ENCODE results near the gene ABCA7. TPM values are rescaled to one million over a fixed set of nuclear protein-coding genes. Genes with fewer than 3 reads are reported as not detected.
"Not testable (repeated sequence)": the region's sequence is repeated elsewhere in the genome, so short reads cannot be mapped to it uniquely, and the experiment has no call there.

ABCA7 gene
- total RNA-seq, 2 experiments from 2014 or later = 62.7 to 72.9 TPM

DNA sequence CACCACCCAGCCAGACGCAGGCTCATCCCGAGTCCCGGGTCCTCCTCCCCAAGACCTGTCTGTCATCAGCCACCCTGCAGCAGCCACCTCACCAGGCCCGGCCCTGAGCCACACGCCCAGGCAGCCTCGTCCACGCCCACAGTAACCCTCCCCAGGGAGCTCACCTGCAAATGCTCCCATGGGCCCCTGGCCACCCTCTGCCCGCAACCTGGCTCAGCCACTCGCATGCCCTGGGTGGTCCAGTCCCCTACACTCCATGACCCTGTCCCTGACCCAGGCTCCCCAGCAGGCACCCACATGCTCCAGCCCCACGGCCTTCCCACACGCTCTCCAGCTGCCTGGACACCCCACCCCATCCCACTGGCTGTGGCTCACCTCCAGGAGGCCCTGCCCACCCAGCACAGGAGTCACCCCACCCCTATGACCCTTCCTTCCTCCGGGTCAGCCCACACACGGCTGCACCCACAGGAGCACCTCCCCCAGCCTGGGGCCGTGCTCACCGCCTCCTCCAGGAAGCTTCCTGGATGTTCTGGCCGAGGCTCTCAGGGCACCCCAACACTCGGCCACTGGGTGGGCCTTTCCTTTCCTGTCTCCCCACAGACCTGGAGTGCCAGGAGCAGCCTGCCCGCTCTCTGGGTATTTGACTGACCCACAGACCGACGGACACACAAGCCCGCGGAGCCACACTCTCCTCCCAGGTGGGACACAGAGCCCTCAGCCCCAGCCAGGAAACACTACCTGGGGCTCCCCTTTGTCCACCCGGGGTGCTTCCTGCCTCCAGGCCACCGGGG is 22.6 kb upstream of the ABCA7 start:
- CTCF ChIA-PET = no interaction called here
- Mint-ChIP-seq H3K4me1 (peaks cover 44% of the 10 kb centered on the region), H3K9me3 (ENCODE audit: low read depth) (no peaks in the 10 kb centered on the region), H3K36me3 (peaks cover 8% of the 10 kb centered on the region), H3K27ac (peak overlapping the region; percentile 70), H3K4me3 (no peak overlapping the region), H3K27me3 (no peaks in the 10 kb centered on the region)
- DNase-seq (no peak), ATAC-seq (no peak)

DNA sequence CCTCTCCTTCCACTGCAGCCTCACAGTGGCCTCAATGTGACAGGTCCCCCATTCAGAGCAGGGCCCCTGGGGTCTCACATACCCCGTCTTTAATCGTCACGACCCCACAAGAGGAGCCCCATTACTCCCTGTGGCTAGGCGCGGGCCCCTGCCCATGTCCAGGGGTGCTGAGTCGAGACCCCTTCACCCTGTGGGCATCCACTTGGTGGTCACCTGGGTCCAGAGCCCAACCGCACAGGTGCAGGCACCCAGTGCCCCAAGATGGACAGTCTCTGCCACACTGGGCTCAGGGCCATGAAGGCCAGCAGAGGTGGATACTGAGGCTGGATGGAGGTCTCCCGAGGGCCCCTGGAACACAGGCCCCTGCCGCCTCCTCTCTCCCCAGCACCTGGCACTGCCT is 22.0 kb upstream of the ABCA7 start:
- no peak for ATAC-seq
- H3K4me3 Mint-ChIP-seq = no peak overlapping the region
- no peaks in the 10 kb centered on the region for H3K9me3 Mint-ChIP-seq (ENCODE audit: low read depth)
- no peak for DNase-seq
- H3K27ac Mint-ChIP-seq = peak overlapping the region; percentile 70
- no peaks in the 10 kb centered on the region for H3K27me3 Mint-ChIP-seq
- peaks cover 8% of the 10 kb centered on the region for H3K36me3 Mint-ChIP-seq
- H3K4me1 Mint-ChIP-seq = peaks cover 48% of the 10 kb centered on the region
- CTCF ChIA-PET = no interaction called here

DNA sequence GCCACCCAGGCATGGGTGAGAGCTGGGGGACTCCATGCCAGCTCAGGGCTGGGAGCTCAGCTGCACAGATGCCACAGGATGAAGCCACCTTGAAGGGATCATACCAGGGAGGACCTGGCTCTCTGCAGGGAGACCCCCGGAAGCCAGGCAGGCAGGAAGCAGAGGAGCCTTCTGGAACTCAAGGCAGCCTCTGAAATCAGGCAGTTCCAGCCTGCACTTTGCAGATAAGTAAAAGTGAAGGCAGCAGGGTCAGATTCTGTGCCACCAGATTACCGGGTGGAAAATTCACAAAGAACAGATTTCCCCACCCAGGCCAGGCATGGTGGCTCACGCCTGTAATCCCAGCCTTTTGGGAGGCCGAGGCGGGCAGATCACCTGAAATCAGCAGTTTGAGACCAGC is 21.5 kb upstream of the ABCA7 start:
- peak overlapping the region; percentile 70 for H3K27ac Mint-ChIP-seq
- H3K36me3 Mint-ChIP-seq = peaks cover 8% of the 10 kb centered on the region
- DNase-seq (no peak), ATAC-seq (no peak)
- CTCF ChIA-PET = interaction anchor here (0.7 to 1.4 kb wide), 4 partner anchors 9 to 155 kb away, joined by 3 to 5 read pairs (median 4); no protein-coding TSS in a partner anchor
- H3K4me3 Mint-ChIP-seq = peak overlapping the region; percentile 94
- H3K4me1 Mint-ChIP-seq = peaks cover 48% of the 10 kb centered on the region
- no peaks in the 10 kb centered on the region for H3K27me3 Mint-ChIP-seq
- no peaks in the 10 kb centered on the region for H3K9me3 Mint-ChIP-seq (ENCODE audit: low read depth)

DNA sequence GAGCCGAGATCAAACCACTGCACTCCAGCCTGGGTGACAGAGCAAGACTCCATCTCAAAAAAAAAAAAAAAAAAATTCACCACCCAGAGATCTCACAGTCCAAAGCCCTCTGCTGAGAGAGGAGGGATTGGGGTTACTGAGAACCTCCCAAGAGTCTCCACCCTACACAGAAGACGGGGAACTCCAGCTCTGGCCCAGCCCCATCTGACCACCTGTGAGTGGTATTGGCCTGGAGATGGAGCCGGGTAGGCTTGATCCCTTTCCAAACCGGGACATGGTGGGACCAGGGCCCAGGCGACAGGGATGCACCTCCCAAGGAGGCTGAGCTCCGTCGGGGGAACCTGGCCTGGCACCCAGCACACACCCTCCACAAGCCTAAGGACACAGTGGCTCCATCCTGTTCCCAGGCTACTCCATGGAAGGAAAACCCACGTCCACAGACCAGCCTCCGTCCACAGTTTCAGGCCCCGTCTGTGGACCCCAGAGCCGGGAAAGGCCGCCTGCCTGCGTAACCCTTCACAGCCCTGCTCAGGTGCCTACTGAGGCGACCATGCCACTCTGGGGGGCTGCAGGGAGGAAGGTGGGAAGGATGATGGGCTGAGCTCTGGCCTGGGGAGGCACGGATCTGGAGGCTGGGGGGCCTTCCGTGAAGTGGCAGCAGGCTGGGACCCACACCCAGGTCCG is 20.8 kb upstream of the ABCA7 start:
- DNase-seq (no peak), ATAC-seq (no peak)
- Mint-ChIP-seq H3K9me3 (ENCODE audit: low read depth) (no peaks in the 10 kb centered on the region), H3K27me3 (no peaks in the 10 kb centered on the region), H3K27ac (peak overlapping the region; percentile 54), H3K4me3 (peak overlapping the region; percentile 94), H3K4me1 (peaks cover 48% of the 10 kb centered on the region), H3K36me3 (peaks cover 8% of the 10 kb centered on the region)
- CTCF ChIA-PET = interaction anchor here (0.7 to 1.7 kb wide), 8 partner anchors 8 to 225 kb away, joined by 3 to 5 read pairs (median 4); partner anchors contain the start of gene ABCA7

DNA sequence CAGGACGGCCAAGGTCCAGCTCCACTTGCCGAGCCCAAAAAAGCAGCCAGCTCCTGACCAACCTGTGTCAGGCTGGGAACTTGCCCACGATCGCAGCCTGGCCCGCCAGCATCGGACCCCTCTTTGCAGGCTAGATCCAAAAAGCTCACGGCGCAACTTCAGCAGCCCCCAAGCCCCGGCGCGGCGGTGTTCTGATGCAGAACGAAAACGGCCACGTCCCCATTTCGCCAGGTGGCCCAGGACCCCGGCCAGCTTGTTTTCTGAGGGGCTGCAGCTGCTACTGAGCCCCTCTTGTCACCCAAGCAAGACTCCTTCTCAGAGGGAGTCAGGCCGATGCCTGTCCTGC is 20.3 kb upstream of the ABCA7 start:
- Mint-ChIP-seq H3K27ac (peak overlapping the region; percentile 91), H3K27me3 (no peaks in the 10 kb centered on the region), H3K36me3 (peaks cover 8% of the 10 kb centered on the region), H3K9me3 (ENCODE audit: low read depth) (no peaks in the 10 kb centered on the region), H3K4me1 (peaks cover 48% of the 10 kb centered on the region), H3K4me3 (peak overlapping the region; percentile 94)
- DNase-seq = no peak
- ATAC-seq = no peak
- CTCF ChIA-PET = interaction anchor here (0.9 to 1.7 kb wide), 9 partner anchors 9 to 225 kb away, joined by 3 to 5 read pairs (median 4); partner anchors contain the start of gene ABCA7

DNA sequence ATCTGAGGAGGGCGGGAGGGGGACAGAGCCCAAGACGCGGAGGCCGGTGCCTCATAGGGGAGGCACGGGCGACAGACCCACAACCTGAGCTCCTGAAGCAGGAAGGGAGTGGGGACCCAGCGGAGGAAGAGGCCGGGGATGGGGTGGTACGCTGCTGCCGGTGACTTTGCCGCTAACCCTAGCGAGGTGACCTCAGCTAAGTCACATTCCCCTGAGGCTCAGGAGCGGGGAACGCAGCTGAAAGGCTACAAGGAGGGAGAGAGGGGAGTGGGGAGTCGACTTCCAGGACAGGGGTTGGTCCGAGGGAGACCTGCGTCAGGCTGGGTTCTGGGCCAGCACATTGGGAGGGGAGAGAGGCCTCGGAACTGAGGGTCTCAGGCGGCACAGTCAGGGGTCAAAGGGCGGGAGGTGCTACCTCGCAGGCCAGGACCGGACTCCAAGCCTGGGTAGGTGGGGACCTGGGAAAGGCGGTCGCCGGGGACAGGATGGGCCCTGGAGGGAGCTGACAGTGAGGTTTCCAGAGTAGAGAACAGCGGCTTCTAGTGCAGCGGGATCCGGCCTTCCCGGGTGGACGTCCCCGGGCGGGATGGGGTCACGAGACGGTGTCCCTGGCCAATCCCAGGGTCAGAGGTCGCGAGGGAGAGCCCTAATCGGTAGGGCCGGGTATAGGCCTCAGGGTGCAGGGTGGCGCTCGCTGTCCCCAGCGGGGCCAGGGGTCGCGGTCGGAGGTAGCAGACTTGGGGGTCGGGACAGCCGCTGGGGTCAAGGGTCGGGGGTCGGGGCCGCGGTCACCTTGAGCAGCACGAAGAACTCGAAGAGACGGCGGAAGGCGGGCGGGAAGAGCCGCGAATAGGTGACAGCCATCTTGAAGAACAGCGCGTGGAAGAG is 19.7 kb upstream of the ABCA7 start:
- CTCF ChIA-PET = interaction anchor here (0.9 to 1.9 kb wide), 9 partner anchors 9 to 224 kb away, joined by 3 to 6 read pairs (median 4); partner anchors contain the start of gene ABCA7
- peaks cover 8% of the 10 kb centered on the region for H3K36me3 Mint-ChIP-seq
- H3K4me3 Mint-ChIP-seq = peak overlapping the region; percentile 94
- H3K27ac Mint-ChIP-seq = peak overlapping the region; percentile 91
- DNase-seq (peak; percentile 62), ATAC-seq (no peak)
- no peaks in the 10 kb centered on the region for H3K27me3 Mint-ChIP-seq
- peaks cover 49% of the 10 kb centered on the region for H3K4me1 Mint-ChIP-seq
- H3K9me3 Mint-ChIP-seq (ENCODE audit: low read depth) = no peaks in the 10 kb centered on the region

DNA sequence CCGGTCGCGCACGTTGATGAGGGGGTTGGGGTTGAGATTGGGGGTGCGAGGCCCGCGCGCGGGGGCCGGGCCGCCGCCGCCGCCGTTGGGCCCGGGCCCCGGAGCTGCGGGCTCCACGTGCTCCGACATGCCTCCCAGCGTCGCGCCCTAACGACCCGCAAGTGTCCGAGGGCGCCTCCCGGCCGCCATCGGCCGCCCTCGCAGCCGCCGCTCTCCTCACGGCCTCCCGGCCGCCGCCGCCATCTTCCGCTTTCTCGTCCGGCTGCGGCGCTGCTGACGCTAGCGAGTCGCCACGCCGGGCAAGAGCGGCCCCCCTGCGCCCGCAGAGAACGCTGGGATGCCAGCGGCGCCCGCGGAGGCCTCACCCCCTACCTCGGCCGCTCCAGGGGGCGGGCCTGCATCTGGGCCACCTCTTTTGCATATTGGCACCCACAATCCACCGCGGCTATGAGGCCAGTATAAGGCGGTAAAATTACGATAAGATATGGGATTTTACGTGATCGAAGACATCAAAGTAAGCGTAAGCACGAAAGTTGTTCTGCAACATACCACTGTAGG is 19.0 kb upstream of the ABCA7 start, which contains the start of gene TMEM259:
TMEM259 (minus strand) TSS at position 256 of the 558 bp plus-strand sequence; CDS start at position 129, 127 bp downstream.
- Mint-ChIP-seq H3K27ac (peak within 1 kb of the TSS; percentile 99), H3K4me1 (peaks cover 51% of the 10 kb centered on the region), H3K36me3 (peaks cover 8% of the 10 kb centered on the region), H3K9me3 (ENCODE audit: low read depth) (no peaks in the 10 kb centered on the region), H3K4me3 (peak within 1 kb of the TSS; percentile 94), H3K27me3 (no peaks in the 10 kb centered on the region)
- ATAC-seq (peak; percentile 87), DNase-seq (peak; percentile 98)
- CTCF ChIA-PET = interaction anchor here (0.8 to 1.9 kb wide), 8 partner anchors 10 to 223 kb away, joined by 3 to 6 read pairs (median 4); partner anchors contain the start of gene ABCA7

DNA sequence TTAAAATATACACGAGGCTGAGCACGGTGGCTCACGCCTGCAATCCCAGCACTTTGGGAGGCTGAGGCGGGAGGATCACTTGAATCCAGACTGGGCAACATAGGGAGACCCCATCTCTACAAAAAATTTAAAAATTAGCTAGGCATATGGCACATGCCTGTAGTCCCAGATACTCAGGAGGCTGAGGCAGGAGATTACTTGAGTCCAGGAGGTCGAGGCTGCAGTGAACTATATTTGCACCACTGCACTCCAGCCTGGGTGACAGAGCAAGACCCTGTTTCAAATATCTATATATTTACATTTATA is 16.1 kb upstream of the ABCA7 start:
- H3K9me3 Mint-ChIP-seq (ENCODE audit: low read depth); H3K4me3 Mint-ChIP-seq; H3K27ac Mint-ChIP-seq; H3K27me3 Mint-ChIP-seq; H3K36me3 Mint-ChIP-seq; DNase-seq; ATAC-seq: not testable (repeated sequence)
- CTCF ChIA-PET = interaction anchor here (0.8 to 8.5 kb wide), 2 partner anchors 16 to 101 kb away, joined by 4 to 76 read pairs; partner anchors contain the start of gene ABCA7
- H3K4me1 Mint-ChIP-seq = peaks cover 28% of the 10 kb centered on the region

DNA sequence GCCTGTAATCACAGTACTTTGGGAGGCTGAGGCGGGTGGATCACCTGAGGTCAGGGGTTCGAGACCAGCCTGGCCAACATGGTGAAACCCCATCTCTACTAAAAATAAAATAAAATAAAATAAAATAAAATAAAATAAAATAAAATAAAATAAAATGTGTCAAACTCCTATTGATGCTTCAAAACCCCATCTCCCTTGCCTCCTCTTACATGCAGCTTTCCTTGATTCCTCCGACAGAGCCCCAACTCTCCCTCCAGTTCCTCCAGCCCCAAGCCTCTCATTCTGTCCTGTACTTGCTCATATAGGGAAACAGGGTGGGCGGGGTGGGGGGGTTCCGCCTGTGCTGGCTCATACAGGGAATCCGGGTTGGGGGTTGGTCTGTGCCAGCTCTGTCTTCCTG is 14.8 kb upstream of the ABCA7 start:
- not testable (repeated sequence) for H3K9me3 Mint-ChIP-seq (ENCODE audit: low read depth); DNase-seq; H3K27ac Mint-ChIP-seq; H3K27me3 Mint-ChIP-seq; H3K4me3 Mint-ChIP-seq; H3K36me3 Mint-ChIP-seq; ATAC-seq
- CTCF ChIA-PET = interaction anchor here (1.3 to 8.5 kb wide), 3 partner anchors 14 to 64 kb away, joined by 3 to 76 read pairs (median 16); partner anchors contain the start of genes ABCA7 and WDR18
- H3K4me1 Mint-ChIP-seq = peaks cover 25% of the 10 kb centered on the region

DNA sequence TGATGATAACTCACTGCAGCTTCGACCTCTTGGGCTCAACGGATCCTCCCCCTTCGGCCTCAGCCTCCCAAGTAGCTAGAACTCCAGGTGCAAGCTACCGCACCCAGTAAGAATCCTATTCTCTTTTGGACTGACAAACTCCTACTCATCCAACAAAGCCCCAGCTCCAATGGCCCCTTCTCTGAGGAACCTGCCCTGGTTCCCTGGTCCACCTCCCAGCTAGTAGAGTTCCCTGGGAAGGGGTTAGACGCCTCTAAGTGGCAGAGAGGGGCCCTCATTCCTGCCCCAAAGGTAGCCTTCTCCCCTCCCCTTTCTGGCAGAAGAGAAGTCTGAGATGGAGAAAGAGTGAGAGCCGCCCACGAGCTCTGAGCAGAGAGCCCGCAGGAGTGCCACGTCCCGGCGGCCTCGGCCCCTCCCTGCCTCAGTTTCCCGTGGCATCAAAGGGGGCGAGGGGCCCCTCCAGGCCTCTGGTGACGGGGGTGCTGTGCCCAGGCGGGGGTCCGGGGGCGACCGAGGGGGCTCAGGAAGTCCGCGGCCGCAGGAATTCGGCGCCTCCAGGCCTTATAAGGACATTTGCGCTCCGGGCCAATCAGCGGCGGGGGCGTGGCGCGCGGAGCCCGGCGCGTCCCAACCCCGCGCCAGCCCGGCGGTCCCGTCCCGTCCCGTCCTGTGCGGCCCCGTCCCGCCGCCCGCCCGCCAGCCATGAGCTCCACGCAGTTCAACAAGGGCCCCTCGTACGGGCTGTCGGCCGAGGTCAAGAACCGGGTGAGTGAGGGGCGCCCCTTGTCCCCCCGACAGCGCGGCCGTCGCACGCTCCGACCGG is 13.7 kb upstream of the ABCA7 start, which contains the start of gene CNN2:
CNN2 (plus strand) TSS at position 649 of the 823 bp plus-strand sequence; CDS start at position 703, 54 bp downstream.
- Mint-ChIP-seq H3K4me1 (peaks cover 32% of the 10 kb centered on the region), H3K27me3 (no peaks in the 10 kb centered on the region), H3K27ac (peak within 1 kb of the TSS; percentile 90), H3K4me3 (peak within 1 kb of the TSS; percentile 91), H3K36me3 (peaks cover 10% of the 10 kb centered on the region), H3K9me3 (ENCODE audit: low read depth) (no peaks in the 10 kb centered on the region)
- ATAC-seq (peak; percentile 69), DNase-seq (peak; percentile 79)
- CTCF ChIA-PET = interaction anchor here (0.9 to 8.5 kb wide), 12 partner anchors 13 to 240 kb away, joined by 3 to 76 read pairs (median 4); partner anchors contain the start of genes ABCA7, ARHGAP45 and WDR18

DNA sequence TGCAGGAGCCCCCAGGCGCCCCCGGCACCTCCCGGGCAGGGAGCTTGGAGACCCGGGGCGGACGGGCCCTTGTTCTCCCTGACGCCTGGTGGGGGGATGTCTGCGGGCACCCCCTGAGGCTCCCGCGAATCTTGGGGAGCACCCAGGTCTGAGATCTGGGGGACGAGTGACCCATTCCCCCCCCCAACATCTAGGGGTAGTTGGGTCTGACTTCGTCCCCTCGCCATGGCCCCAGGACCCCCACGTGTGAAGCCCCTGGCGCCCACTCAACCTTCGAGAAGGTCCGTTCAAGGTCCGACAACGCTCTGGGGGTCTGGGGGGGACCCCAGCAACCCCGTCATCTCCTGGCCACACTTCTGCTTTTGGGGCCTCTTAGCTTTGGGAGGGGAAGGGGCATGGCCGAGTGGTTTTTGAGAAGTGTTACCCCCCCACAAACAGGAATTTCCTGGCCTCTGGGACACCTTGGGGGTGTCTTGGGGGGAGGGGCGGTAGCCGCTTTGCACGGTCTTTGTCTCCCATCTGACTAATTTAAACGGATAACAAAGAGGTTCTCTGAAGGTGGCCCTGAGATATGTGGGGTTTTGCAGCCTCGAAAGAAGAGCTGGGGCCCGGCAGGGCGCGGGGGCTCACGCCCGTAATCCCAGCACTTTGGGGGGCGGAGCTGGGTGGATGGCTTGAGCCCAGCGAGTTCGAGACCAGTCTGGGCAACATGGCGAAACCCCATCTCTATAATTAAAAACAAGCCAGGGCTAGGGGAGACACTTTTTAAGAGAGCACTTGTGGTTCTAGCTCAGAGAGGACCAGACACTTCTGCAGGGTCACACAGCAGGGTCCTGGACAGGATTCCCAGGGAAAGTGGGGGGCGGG is 12.9 kb upstream of the ABCA7 start:
- CTCF ChIA-PET = interaction anchor here (0.6 to 8.5 kb wide), 16 partner anchors 8 to 239 kb away, joined by 3 to 76 read pairs (median 4); partner anchors contain the start of genes ABCA7 and ARHGAP45

More for the DNA sequence above, 12.9 kb upstream of the ABCA7 start:
- Mint-ChIP-seq H3K36me3 (peaks cover 10% of the 10 kb centered on the region), H3K27ac (peak overlapping the region; percentile 90), H3K9me3 (ENCODE audit: low read depth) (no peaks in the 10 kb centered on the region), H3K4me1 (peaks cover 25% of the 10 kb centered on the region), H3K4me3 (peak overlapping the region; percentile 91), H3K27me3 (no peaks in the 10 kb centered on the region)
- DNase-seq (peak; percentile 64), ATAC-seq (peak; percentile 11)

Data from activated CD8-positive, alpha-beta memory T cell treated with anti-CD3 and anti-CD28 coated beads, Interleukin-2, amount 10 ng/mL, durations not matched to agents 7 days and 5 days (primary cell).